Thoracic aorta (tissue), 2 donors: ENCODE data around the gene PLXNA2. TPM values are rescaled to one million over a fixed set of nuclear protein-coding genes. Genes with fewer than 3 reads are reported as not detected.

ENCODE experiments used
- ATAC-seq: fragments of 150-250 bp; one replicate; pipeline ENCODE4 v1.8.0; 2017; ENCODE audit warnings: low read depth; ENCODE audit not compliant: insufficient number of reproducible peaks, low FRiP score
- DNase-seq: peaks from one replicate; pipeline ENCODE4 v3.0.0-alpha.2; 2020; ENCODE audit warnings: low spot score
- H3K27ac ChIP-seq, 2 donors: fragments of 200-600 bp; sonication (generic); 1 replicate in 1 of 2; 2 replicates in 1 of 2; pipeline ENCODE4 v1.5.1; 2016; ENCODE audit warnings: mild to moderate bottlenecking in 2 of 2, moderate library complexity in 2 of 2
- H3K27me3 ChIP-seq: fragments of 200-600 bp; sonication (generic); replicated peaks from 2 replicates; pipeline ENCODE4 v1.6.0; 2016; ENCODE audit warnings: mild to moderate bottlenecking; ENCODE audit not compliant: insufficient read depth
- H3K36me3 ChIP-seq: fragments of 200-600 bp; sonication (generic); one replicate; pipeline ENCODE4 v1.5.1; 2016
- H3K4me1 ChIP-seq, 2 donors: fragments of 200-600 bp; sonication (generic); 1 replicate in 1 of 2; 2 replicates in 1 of 2; pipeline versions ENCODE4 v1.5.1 to v1.6.0; 2016; ENCODE audit warnings: low read depth in 2 of 2, mild to moderate bottlenecking in 1 of 2; ENCODE audit not compliant: control insufficient read depth in 1 of 2
- H3K4me3 ChIP-seq: fragments of 200-600 bp; sonication (generic); 2 replicates; pipeline ENCODE4 v1.5.1; 2016; ENCODE audit warnings: mild to moderate bottlenecking
- H3K9me3 ChIP-seq: fragments of 200-600 bp; sonication (generic); 2 replicates; pipeline ENCODE4 v1.5.1; 2016
- total RNA-seq, 2 donors: library from RNA; depleted of rRNA; stranded (reverse); fragments of >200 nt; gene quantifications; one replicate each; pipeline versions ENCODE4 v1.1.0 to v1.2.3, GENCODE V29; 2016
- TF ChIP-seq, protein P1 (sequence below): fragments of 200-600 bp; sonication (generic); IDR thresholded peaks from one replicate; pipeline ENCODE4 v1.5.1; 2019; ENCODE audit warnings: antibody characterized with exemption

PLXNA2 gene
- total RNA-seq, 2 donors from 2014 or later, result 30.2 to 62.2 TPM

DNA sequence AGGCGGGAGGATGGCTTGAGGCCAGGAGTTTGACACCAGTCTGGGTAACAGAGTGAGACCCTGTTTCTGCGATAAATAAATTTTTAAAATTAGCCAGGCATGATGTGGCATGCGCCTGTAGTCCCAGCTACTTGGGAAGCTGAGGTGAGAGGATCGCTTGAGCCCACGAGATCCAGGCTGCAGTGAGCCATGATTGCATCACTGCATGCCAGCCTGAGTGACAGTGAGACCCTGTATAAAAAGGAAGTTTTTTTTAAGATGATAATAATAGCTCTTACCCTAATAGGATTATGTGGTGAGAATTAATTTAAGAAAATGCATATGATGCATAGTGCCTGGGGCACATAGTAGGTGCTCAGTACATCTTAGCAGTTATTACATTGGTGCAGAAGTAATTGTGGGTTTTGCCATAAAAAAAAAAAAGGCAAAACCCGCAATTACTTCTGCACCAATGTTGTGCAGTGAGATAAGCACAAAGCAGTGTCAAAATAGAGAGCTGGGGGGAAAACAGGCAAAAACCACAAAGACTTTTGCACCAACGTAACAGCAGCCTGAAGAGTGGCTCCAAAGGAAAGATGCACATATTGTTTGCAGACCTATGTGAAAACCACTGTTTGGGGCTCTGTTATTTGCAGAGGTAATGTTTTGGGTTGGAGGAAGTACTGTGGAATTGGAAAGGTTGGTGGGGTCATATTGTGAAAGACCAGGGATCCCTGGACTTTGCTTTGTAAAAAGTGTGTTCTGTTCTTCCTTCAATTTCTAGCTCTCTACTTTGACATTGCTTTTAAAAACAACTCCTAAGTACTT, 72.4 kb downstream of the PLXNA2 start:
- Histone ChIP-seq H3K27me3 (no peaks in the 10 kb centered on the region), H3K4me3 (no peak overlapping the region), H3K27ac (no peak overlapping the region), H3K4me1 (peaks cover 0 to 12% of the 10 kb centered on the region in 2 donors), H3K9me3 (no peaks in the 10 kb centered on the region), H3K36me3 (no peaks in the 10 kb centered on the region)
- ATAC-seq, result no peak
- TF ChIP-seq, protein P1, sequence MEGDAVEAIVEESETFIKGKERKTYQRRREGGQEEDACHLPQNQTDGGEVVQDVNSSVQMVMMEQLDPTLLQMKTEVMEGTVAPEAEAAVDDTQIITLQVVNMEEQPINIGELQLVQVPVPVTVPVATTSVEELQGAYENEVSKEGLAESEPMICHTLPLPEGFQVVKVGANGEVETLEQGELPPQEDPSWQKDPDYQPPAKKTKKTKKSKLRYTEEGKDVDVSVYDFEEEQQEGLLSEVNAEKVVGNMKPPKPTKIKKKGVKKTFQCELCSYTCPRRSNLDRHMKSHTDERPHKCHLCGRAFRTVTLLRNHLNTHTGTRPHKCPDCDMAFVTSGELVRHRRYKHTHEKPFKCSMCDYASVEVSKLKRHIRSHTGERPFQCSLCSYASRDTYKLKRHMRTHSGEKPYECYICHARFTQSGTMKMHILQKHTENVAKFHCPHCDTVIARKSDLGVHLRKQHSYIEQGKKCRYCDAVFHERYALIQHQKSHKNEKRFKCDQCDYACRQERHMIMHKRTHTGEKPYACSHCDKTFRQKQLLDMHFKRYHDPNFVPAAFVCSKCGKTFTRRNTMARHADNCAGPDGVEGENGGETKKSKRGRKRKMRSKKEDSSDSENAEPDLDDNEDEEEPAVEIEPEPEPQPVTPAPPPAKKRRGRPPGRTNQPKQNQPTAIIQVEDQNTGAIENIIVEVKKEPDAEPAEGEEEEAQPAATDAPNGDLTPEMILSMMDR, result no peak
- no peak for DNase-seq

DNA sequence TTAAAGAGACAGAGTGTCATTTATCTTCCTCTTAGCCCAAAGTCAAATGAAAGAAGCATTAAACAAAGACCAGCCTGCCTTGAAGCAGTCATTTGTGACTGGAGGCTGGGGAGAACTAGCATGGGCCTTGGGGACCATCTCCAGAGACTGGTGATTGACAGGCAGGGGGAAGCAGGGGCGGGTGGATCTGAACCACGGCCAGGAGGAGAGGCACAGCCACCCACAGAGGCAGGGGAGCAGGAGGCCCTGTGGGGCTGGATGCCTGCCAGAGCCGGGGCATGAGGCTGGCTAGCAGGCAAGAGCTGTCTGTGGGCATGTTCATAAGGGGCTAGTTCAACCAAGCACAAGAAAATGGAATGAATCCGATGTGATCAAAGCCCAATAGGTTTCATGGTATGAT, 73.9 kb downstream of the PLXNA2 start:
- Histone ChIP-seq H3K36me3 (no peaks in the 10 kb centered on the region), H3K27me3 (no peaks in the 10 kb centered on the region), H3K27ac (no peak overlapping the region), H3K9me3 (no peaks in the 10 kb centered on the region), H3K4me3 (no peak overlapping the region), H3K4me1 (peaks cover 0 to 10% of the 10 kb centered on the region in 2 donors)
- no peak for ATAC-seq
- DNase-seq, result no peak
- TF ChIP-seq, protein P1, result no peak

DNA sequence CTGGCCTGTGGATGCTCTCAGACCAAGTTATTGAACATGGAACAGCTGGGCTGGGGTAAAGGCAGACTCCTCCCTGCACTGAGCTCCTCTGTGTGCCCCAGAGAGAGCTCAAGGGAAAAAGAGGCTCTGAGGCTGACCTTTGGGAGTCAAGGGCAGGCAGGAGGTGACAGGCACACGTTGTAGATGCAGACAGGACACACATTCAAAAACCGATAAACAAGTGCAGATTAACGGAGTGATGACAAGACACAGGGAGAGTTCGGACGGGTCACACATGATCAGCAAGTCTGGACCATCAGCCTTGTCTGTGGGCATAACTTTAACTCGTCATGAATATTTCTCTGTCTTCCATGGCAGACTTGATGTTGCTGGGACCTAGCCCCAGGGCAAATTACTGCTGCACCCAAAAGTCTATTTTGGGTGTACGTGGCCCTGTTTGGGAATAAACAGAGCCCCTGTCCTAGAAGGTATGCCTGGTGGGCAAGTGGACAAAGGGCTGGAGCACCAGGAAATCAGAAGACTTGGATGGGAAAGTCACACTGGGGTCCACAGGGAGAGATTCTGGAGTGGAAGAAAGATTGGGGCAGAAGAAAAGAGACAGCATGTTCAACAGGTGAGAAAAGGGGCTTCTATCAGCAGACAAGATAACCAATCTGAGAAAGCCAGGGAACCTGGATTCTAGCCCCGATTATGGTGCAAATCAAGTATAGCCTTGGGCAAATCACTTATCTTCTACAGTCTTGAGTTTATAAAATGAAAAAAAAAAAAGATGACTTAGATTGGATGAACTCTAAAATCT, 74.9 kb downstream of the PLXNA2 start:
- H3K36me3 ChIP-seq, result no peaks in the 10 kb centered on the region
- H3K4me1 ChIP-seq, result peaks cover 0 to 16% of the 10 kb centered on the region in 2 donors
- TF ChIP-seq, protein P1, result no peak
- no peaks in the 10 kb centered on the region for H3K27me3 ChIP-seq
- no peak overlapping the region for H3K4me3 ChIP-seq
- no peak overlapping the region for H3K27ac ChIP-seq
- H3K9me3 ChIP-seq, result no peaks in the 10 kb centered on the region
- DNase-seq (no peak), ATAC-seq (no peak)

DNA sequence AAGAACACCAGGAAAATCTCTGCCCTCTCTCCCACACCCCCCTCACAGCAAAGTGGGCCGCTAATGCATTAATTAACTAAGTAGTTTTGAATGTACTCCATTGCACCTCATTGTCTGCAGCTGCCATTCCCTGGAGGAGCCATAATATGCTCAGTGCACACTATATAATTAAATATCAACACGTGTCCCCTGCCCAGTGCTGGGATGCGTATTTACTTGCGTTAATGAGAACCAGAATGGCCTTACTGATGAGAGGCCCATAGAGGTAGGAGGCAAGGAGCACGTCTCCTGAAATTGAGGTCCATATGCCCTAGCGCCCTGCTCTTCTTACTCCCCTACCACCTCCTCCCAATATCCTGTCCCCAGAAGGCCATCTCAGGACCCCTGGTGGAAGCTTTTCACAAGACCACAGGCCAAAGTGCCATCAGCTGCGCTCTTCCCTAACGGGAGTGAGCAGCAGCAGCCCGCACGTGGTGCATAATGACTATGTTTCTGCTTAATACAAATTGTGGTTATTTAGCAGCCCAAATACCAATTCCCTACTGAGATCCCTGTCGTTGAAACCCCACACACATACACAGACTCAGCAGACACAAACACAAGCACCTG, 76.8 kb downstream of the PLXNA2 start:
- TF ChIP-seq, protein P1, result no peak
- no peaks in the 10 kb centered on the region for H3K27me3 ChIP-seq
- H3K4me3 ChIP-seq, result no peak overlapping the region
- H3K4me1 ChIP-seq, result peaks cover 0 to 30% of the 10 kb centered on the region in 2 donors
- no peak overlapping the region for H3K27ac ChIP-seq
- ATAC-seq (no peak), DNase-seq (no peak)
- no peaks in the 10 kb centered on the region for H3K36me3 ChIP-seq
- H3K9me3 ChIP-seq, result no peaks in the 10 kb centered on the region
